ENCODE data around the gene SPNS2. TPM values are rescaled to one million over a fixed set of nuclear protein-coding genes. Genes with fewer than 3 reads are reported as not detected.

Gene SPNS2
- total RNA-seq, 1 experiment from 2014 or later: 0.33 TPM

- no peak overlapping the region for H3K4ac ChIP-seq (ENCODE audit: low read depth, low read length)
- TF ChIP-seq, protein P1, sequence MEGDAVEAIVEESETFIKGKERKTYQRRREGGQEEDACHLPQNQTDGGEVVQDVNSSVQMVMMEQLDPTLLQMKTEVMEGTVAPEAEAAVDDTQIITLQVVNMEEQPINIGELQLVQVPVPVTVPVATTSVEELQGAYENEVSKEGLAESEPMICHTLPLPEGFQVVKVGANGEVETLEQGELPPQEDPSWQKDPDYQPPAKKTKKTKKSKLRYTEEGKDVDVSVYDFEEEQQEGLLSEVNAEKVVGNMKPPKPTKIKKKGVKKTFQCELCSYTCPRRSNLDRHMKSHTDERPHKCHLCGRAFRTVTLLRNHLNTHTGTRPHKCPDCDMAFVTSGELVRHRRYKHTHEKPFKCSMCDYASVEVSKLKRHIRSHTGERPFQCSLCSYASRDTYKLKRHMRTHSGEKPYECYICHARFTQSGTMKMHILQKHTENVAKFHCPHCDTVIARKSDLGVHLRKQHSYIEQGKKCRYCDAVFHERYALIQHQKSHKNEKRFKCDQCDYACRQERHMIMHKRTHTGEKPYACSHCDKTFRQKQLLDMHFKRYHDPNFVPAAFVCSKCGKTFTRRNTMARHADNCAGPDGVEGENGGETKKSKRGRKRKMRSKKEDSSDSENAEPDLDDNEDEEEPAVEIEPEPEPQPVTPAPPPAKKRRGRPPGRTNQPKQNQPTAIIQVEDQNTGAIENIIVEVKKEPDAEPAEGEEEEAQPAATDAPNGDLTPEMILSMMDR (conservative IDR thresholded peaks at IDR 0.05): no peak
These were observed 5.5 kb downstream of the SPNS2 start for GRCh38 chr17:4504188-4504587.

More at GRCh38 chr17:4504188-4504587, 5.5 kb downstream of the SPNS2 start:
- H3K27ac ChIP-seq (ENCODE audit: insufficient read length, low read depth, low read length): no peak overlapping the region
- H2AK5ac ChIP-seq (ENCODE audit: insufficient read length, low read length): no peak overlapping the region
- no peak overlapping the region for H3K9ac ChIP-seq (ENCODE audit: extremely low read depth, insufficient read length, low read length)
- H3K4me3 Mint-ChIP-seq: no peak overlapping the region
- no peak overlapping the region for H2BK20ac ChIP-seq (ENCODE audit: low read depth, low read length, poor library complexity, severe bottlenecking)
- H3K27me3 Mint-ChIP-seq (ENCODE audit: low read depth): peaks cover 52% of the 10 kb centered on the region
- no peak overlapping the region for H3T11ph ChIP-seq (ENCODE audit: low read length)
- no peaks in the 10 kb centered on the region for H4K20me1 ChIP-seq (ENCODE audit: control insufficient read depth, insufficient read depth, insufficient read length)
- no peak overlapping the region for H4K5ac ChIP-seq (ENCODE audit: insufficient read length, low read depth, low read length)
- no peaks in the 10 kb centered on the region for H3K79me1 ChIP-seq (ENCODE audit: insufficient read depth, low read depth, low read length, poor library complexity, severe bottlenecking)
- no peak overlapping the region for H3K23ac ChIP-seq (ENCODE audit: insufficient read length, low read depth, low read length)
- no peak overlapping the region for H2BK5ac ChIP-seq (ENCODE audit: insufficient read length, low read length)
- H3K9me3 ChIP-seq (ENCODE audit: control insufficient read depth, low read depth, low read length): no peaks in the 10 kb centered on the region
- no peak overlapping the region for H3K56ac ChIP-seq (ENCODE audit: insufficient read length, low read depth, low read length)
- no peak overlapping the region for H3K18ac ChIP-seq (ENCODE audit: insufficient read length, low read depth, low read length)
- no peak overlapping the region for H2BK15ac ChIP-seq (ENCODE audit: low read depth, low read length)
- peaks cover 21 to 29% of the 10 kb centered on the region in 2 experiments for H3K4me1 Mint-ChIP-seq
- H4K91ac ChIP-seq (ENCODE audit: insufficient read length, low read depth, low read length): no peak overlapping the region
- no peaks in the 10 kb centered on the region; a peak in 1 of 5 replicates for H3K9me3 Mint-ChIP-seq
- no peak overlapping the region for H2AFZ ChIP-seq (ENCODE audit: low read length)
- DNase-seq: no peak
- no peak overlapping the region for H3K14ac ChIP-seq (ENCODE audit: insufficient read depth, low read length)
- H3K36me3 Mint-ChIP-seq (ENCODE audit: insufficient read depth in 1 of 3, low read depth in 3 of 3): no peaks in the 10 kb centered on the region
- H3K4me1 ChIP-seq (ENCODE audit: insufficient read depth, low read length): no peaks in the 10 kb centered on the region
- no peaks in the 10 kb centered on the region for H3K79me2 ChIP-seq (ENCODE audit: insufficient read depth, low read length)
- no peak overlapping the region for H4K8ac ChIP-seq (replicated peaks; ENCODE audit: insufficient read length, low read depth, low read length)
- peaks cover 15% of the 10 kb centered on the region for H3K27me3 ChIP-seq (ENCODE audit: insufficient read depth, low read length)
- no peak overlapping the region for H3K4me2 ChIP-seq (ENCODE audit: insufficient read depth, insufficient read length, low read length)
- H2BK120ac ChIP-seq (ENCODE audit: low read depth, low read length, poor library complexity, severe bottlenecking): no peak overlapping the region
- H3K27ac Mint-ChIP-seq: no peak overlapping the region
- H3K23me2 ChIP-seq (ENCODE audit: insufficient read length, low read depth, low read length, poor library complexity, severe bottlenecking): peaks cover 10% of the 10 kb centered on the region
- no CpG with 5 or more reads among the region's 5 CpGs for WGBS (ENCODE audit: extremely low coverage, insufficient read length, low lambda C conversion rate)
- no peak overlapping the region for H2BK12ac ChIP-seq (ENCODE audit: insufficient read length, low read depth, low read length)
